Measurements from ENCODE around the gene JAKMIP1. TPM values are rescaled to one million over a fixed set of nuclear protein-coding genes. Genes with fewer than 3 reads are reported as not detected.

The JAKMIP1 gene
- polyA plus RNA-seq, 1 donor from 2014 or later = 15.3 TPM

DNA sequence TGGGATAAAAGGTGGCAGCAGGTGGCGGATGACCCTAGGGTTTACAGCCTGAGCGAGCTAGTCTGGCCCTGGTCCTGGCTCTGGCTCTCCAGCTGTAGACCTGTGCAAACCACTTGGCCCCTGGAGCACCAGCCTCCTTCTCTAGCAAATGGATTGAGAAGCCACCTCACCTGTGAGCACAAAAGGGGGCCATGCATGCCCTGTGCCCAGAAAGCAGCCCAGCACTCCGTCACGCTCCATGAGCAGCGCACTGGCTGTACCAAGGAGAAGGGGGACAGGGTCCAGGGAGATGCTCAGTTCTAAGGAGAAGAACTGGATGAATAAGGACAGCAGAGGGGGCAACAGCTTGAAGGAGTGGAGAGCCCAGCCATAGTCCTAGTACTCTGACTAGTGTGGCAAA is 135.2 kb downstream of the JAKMIP1 start:
- H3K36me3 ChIP-seq (ENCODE audit: insufficient read depth, low read length) = no peaks in the 10 kb centered on the region
- H3K4me2 ChIP-seq (ENCODE audit: low read length) = no peak overlapping the region
- TF ChIP-seq REST (IDR thresholded peaks at IDR 0.05; ENCODE audit: borderline replicate concordance) = no peak
- TF ChIP-seq, protein P1, sequence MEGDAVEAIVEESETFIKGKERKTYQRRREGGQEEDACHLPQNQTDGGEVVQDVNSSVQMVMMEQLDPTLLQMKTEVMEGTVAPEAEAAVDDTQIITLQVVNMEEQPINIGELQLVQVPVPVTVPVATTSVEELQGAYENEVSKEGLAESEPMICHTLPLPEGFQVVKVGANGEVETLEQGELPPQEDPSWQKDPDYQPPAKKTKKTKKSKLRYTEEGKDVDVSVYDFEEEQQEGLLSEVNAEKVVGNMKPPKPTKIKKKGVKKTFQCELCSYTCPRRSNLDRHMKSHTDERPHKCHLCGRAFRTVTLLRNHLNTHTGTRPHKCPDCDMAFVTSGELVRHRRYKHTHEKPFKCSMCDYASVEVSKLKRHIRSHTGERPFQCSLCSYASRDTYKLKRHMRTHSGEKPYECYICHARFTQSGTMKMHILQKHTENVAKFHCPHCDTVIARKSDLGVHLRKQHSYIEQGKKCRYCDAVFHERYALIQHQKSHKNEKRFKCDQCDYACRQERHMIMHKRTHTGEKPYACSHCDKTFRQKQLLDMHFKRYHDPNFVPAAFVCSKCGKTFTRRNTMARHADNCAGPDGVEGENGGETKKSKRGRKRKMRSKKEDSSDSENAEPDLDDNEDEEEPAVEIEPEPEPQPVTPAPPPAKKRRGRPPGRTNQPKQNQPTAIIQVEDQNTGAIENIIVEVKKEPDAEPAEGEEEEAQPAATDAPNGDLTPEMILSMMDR (IDR thresholded peaks at IDR 0.05; ENCODE audit: poor library complexity, severe bottlenecking) = no peak
- TF ChIP-seq TAF1 (IDR thresholded peaks at IDR 0.05; ENCODE audit: low read depth) = no peak
- TF ChIP-seq SMC3 (conservative IDR thresholded peaks at IDR 0.05; ENCODE audit: poor library complexity) = no peak
- no peak for TF ChIP-seq MXI1 (conservative IDR thresholded peaks at IDR 0.05; ENCODE audit: poor library complexity, severe bottlenecking)
- no peak for TF ChIP-seq EZH2 (IDR thresholded peaks at IDR 0.05; ENCODE audit: borderline replicate concordance, insufficient read depth, low read length, poor library complexity, severe bottlenecking)
- TF ChIP-seq RAD21 (conservative IDR thresholded peaks at IDR 0.05) = no peak
- no peak for TF ChIP-seq POLR2AphosphoS5 (IDR thresholded peaks at IDR 0.05)
- no peak for TF ChIP-seq EP300 (conservative IDR thresholded peaks at IDR 0.05; ENCODE audit: poor library complexity, severe bottlenecking)
- H3F3A ChIP-seq (ENCODE audit: insufficient read depth, low read length, poor library complexity, severe bottlenecking) = no peaks in the 10 kb centered on the region
- no peaks in the 10 kb centered on the region for H4K20me1 ChIP-seq (ENCODE audit: insufficient read depth)
- H3K9ac ChIP-seq (ENCODE audit: low read length) = no peak overlapping the region
- H2AFZ ChIP-seq (ENCODE audit: low read depth, low read length) = no peak overlapping the region
- no peaks in the 10 kb centered on the region for H3K9me2 ChIP-seq (ENCODE audit: insufficient read depth, low read length)
- no peaks in the 10 kb centered on the region for H3K79me2 ChIP-seq (replicated peaks; ENCODE audit: insufficient read depth, low read length)
- no peak overlapping the region for H3K4me3 ChIP-seq (ENCODE audit: low read length)
- H3K27me3 ChIP-seq (ENCODE audit: insufficient read depth, low read depth, low read length) = no peaks in the 10 kb centered on the region
- H3K9me3 ChIP-seq (ENCODE audit: low read length) = no peaks in the 10 kb centered on the region
- H3K27ac ChIP-seq (ENCODE audit: low read length) = no peak overlapping the region

GRCh38 chr4:6064383-6064782 is 136.0 kb downstream of the JAKMIP1 start:
- Histone ChIP-seq H3K27me3 (ENCODE audit: insufficient read depth, low read depth, low read length) (no peaks in the 10 kb centered on the region), H3F3A (ENCODE audit: insufficient read depth, low read length, poor library complexity, severe bottlenecking) (no peaks in the 10 kb centered on the region), H2AFZ (ENCODE audit: low read depth, low read length) (no peak overlapping the region), H3K9me3 (ENCODE audit: low read length) (no peaks in the 10 kb centered on the region), H4K20me1 (ENCODE audit: insufficient read depth) (no peaks in the 10 kb centered on the region), H3K9ac (ENCODE audit: low read length) (no peak overlapping the region), H3K4me3 (ENCODE audit: low read length) (no peak overlapping the region), H3K36me3 (ENCODE audit: insufficient read depth, low read length) (no peaks in the 10 kb centered on the region), H3K79me2 (replicated peaks; ENCODE audit: insufficient read depth, low read length) (no peaks in the 10 kb centered on the region), H3K9me2 (ENCODE audit: insufficient read depth, low read length) (no peaks in the 10 kb centered on the region), H3K27ac (ENCODE audit: low read length) (no peak overlapping the region), H3K4me2 (ENCODE audit: low read length) (no peak overlapping the region)
- TF ChIP-seq SMC3 (conservative IDR thresholded peaks at IDR 0.05; ENCODE audit: poor library complexity) (no peak), POLR2AphosphoS5 (IDR thresholded peaks at IDR 0.05) (no peak), REST (IDR thresholded peaks at IDR 0.05; ENCODE audit: borderline replicate concordance) (no peak), EP300 (conservative IDR thresholded peaks at IDR 0.05; ENCODE audit: poor library complexity, severe bottlenecking) (no peak), TAF1 (IDR thresholded peaks at IDR 0.05; ENCODE audit: low read depth) (no peak)

All from neural cell (in vitro differentiated cells).